ENCODE data around the gene INAVA. TPM values are rescaled to one million over a fixed set of nuclear protein-coding genes. Genes with fewer than 3 reads are reported as not detected.

Gene INAVA
- total and polyA plus RNA-seq, 5 donors, result not detected

DNA sequence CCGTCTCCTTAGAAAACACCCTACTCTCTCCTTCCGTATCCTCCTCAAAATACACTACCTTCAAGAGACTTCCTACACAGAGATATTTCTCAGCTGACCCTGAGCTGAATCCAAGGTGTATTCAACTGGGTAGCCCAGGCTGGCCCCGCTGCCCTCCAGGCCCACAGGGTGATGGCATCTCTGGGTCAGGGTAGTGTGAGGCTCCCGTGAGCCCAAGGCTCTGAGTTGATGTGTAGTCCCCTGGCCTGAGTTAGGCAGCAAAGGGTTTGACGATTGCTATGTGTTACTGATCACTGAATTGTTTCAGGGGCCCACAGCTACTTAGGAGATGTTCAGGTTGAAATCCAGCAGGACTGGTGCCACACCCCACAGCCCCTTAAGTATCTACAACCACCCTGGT, 6.7 kb downstream of the INAVA start:
- Histone ChIP-seq H3K4me1 (ENCODE audit: control insufficient read depth, insufficient read depth, low read length) (no peaks in the 10 kb centered on the region), H3K27me3 (ENCODE audit: control insufficient read depth, insufficient read depth) (no peaks in the 10 kb centered on the region), H3K27ac (ENCODE audit: low read length) (no peak overlapping the region), H3K4me3 (ENCODE audit: low read length) (no peak overlapping the region), H3K9me3 (ENCODE audit: control insufficient read depth, low read length) (no peaks in the 10 kb centered on the region)
- no peak for ATAC-seq
- WGBS, result 97% methylated on average over 5 of the region's 5 CpGs
- intact Hi-C loops (cut with DNase I), result no loop called here
- no peak for DNase-seq

DNA sequence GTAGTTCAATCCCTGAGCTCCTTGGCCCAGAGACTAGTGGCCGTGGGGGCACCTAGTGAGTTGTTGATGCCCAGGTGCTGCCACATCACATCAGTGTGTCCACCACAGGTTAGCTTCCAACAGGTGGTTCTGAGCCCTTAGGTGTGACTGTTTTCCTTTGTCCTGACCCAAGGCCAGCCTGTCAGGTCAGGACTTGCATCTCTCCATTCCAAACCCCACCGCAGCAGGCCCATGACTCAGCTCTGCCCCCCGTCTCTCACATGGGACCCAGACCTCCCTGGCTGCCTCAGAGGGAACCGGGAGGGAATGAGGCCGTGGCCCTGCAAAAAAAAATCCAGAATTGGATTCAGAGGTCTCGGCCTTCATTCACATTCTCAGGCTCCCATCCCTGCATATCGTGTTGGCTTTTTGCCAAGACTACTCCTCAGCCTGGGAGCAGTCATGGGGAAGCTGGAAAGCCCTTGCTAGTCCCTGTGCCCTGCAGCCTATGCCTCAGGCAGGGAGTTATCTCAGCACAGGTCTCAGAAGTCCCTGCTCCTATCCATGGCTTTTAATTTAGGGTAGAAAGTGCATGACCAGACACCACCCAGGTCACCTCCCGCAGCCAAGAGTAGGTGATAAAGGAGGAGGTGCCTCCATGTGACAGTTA, 7.2 kb downstream of the INAVA start:
- no peak overlapping the region for H3K27ac ChIP-seq (ENCODE audit: low read length)

DNA sequence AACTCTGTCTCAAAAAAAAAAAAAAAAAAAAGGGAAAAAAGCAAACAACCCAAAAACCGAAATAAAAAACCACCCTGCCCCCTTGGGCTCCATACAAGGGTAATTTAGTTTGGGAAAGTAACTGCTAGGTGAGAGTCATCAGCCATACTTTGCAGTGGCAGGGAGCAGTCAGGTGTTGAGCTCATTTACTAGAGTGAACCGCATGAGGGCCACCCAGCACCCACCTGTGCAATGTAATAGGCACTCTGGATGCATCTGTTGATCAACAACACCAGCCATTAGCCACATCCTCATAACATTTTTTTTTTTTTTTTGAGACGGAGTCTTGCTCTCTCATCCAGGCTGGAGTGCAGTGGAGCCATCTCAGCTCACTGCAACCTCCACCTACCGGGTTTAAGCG, 9.1 kb downstream of the INAVA start:
- Histone ChIP-seq H3K4me1 (ENCODE audit: control insufficient read depth, insufficient read depth, low read length) (no peaks in the 10 kb centered on the region), H3K27ac (ENCODE audit: low read length) (no peak overlapping the region), H3K4me3 (ENCODE audit: low read length) (no peak overlapping the region), H3K9me3 (ENCODE audit: control insufficient read depth, low read length) (no peaks in the 10 kb centered on the region), H3K27me3 (ENCODE audit: control insufficient read depth, insufficient read depth) (no peaks in the 10 kb centered on the region)
- ATAC-seq (no peak), DNase-seq (no peak)
- intact Hi-C loops (cut with DNase I), result no loop called here
- WGBS, result 88% methylated on average over 5 of the region's 5 CpGs

More for the DNA sequence above, 7.2 kb downstream of the INAVA start:
- Histone ChIP-seq H3K4me1 (ENCODE audit: control insufficient read depth, insufficient read depth, low read length) (no peaks in the 10 kb centered on the region), H3K27me3 (ENCODE audit: control insufficient read depth, insufficient read depth) (no peaks in the 10 kb centered on the region), H3K9me3 (ENCODE audit: control insufficient read depth, low read length) (no peaks in the 10 kb centered on the region), H3K4me3 (ENCODE audit: low read length) (no peak overlapping the region)
- 65% methylated on average over 8 of the region's 8 CpGs for WGBS
- intact Hi-C loops (cut with DNase I), result no loop called here
- DNase-seq (no peak), ATAC-seq (no peak)

DNA sequence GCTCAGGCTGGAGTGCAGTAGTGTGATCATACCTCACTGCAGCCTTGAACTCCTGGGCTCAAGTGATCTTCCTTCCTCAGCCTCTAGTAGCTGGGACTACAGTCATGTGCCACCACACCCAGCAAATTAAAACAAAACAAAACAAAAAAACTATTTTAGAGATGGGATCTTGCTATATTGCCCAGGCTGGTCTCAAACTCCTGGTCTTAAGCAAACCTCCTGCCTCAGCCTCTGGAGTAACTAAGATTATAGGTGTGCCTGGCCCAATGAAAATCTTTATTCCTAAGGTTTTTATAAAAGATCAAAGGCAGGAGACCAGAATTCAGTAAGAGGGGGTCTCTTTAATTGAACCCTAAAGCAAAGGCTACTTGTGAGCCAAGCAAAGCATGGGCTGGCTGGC, 10.1 kb downstream of the INAVA start:
- H3K27me3 ChIP-seq (ENCODE audit: control insufficient read depth, insufficient read depth), result no peaks in the 10 kb centered on the region
- H3K4me1 ChIP-seq (ENCODE audit: control insufficient read depth, insufficient read depth, low read length), result no peaks in the 10 kb centered on the region
- DNase-seq (no peak), ATAC-seq (no peak)
- H3K4me3 ChIP-seq (ENCODE audit: low read length), result no peak overlapping the region
- intact Hi-C loops (cut with DNase I), result no loop called here
- H3K9me3 ChIP-seq (ENCODE audit: control insufficient read depth, low read length), result no peaks in the 10 kb centered on the region
- no peak overlapping the region for H3K27ac ChIP-seq (ENCODE audit: low read length)

DNA sequence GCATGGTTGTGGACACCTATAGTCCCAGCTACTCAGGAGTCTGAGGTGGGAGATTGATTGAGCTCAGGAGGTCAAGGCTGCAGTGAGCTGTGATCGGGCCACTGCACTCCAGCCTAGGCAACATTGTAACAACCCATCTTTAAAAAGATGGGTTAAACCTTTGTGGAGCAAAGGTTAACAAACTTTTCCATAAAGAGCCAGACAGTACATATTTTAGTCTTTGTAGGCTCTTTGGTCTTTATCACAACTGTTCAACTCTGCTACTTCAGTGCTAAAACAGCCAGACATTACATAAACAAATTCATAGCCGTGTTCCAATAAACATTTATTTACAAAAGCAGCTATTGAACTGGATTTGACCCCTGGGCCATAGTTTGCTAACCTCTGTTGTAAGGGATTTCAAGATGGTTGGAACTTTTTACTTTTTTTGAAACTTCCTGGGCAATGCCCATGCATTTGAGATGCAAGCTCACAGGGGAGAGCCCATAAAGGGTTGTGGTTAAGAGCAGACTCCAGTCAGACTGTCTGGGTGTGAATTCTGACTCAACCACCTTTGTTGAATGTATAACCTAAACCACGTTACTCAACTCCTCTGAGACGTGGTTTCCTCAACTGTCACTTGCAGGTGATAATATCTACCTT, 10.8 kb downstream of the INAVA start:
- DNase-seq, result no peak
- no peaks in the 10 kb centered on the region for H3K27me3 ChIP-seq (ENCODE audit: control insufficient read depth, insufficient read depth)
- intact Hi-C loops (cut with DNase I), result no loop called here
- no peaks in the 10 kb centered on the region for H3K4me1 ChIP-seq (ENCODE audit: control insufficient read depth, insufficient read depth, low read length)
- no peak overlapping the region for H3K27ac ChIP-seq (ENCODE audit: low read length)
- H3K4me3 ChIP-seq (ENCODE audit: low read length), result no peak overlapping the region
- no peaks in the 10 kb centered on the region for H3K9me3 ChIP-seq (ENCODE audit: control insufficient read depth, low read length)
- no peak for ATAC-seq
- 84% methylated on average over 4 of the region's 4 CpGs for WGBS

DNA sequence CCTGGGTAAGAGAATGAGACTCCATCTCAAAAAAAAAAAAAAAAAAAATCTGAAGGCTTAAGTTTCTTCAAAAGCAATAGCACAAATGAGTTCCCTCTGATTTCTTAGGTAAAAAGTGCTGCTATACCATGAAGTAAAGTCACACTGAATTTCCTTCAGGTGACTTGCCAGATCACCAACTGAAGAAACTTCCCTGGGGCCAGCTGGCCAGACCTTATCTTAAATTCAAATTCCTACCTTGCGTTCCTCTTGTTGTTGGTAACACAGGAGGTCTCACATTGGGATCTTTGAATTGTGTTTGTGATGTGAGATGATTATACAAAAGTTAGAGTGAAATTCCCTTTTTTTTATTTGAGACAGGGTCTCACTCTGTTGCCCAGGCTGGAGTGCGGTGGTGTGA, 11.8 kb downstream of the INAVA start:
- 94% methylated on average over 2 of the region's 2 CpGs for WGBS
- Histone ChIP-seq H3K27ac (ENCODE audit: low read length) (no peak overlapping the region), H3K4me3 (ENCODE audit: low read length) (no peak overlapping the region), H3K9me3 (ENCODE audit: control insufficient read depth, low read length) (no peaks in the 10 kb centered on the region), H3K4me1 (ENCODE audit: control insufficient read depth, insufficient read depth, low read length) (no peaks in the 10 kb centered on the region), H3K27me3 (ENCODE audit: control insufficient read depth, insufficient read depth) (no peaks in the 10 kb centered on the region)
- intact Hi-C loops (cut with DNase I), result no loop called here
- DNase-seq (no peak), ATAC-seq (no peak)

DNA sequence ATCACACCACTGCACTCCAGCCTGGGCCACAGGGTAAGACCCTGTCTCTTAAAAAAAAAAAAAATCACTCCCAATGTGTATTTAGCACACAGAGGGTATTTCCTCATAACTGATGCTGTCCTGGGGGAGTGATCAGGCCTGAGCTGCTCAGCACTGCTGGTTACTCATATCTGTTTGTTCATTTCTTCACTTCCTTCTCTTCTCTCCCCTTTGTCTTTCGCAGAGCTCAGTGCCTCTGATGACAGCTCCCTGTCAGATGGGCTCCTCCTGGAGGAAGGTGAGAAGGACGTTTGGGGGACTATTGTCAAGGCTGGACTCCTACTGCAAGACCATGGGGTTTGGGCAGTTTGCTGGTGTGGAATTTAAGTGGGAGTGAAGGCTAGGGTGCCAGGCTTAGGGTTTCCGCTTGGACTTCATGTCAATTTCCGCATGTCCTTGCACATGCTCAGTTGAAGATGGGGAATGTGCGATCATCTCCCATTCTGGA, 13.0 kb downstream of the INAVA start:
- Histone ChIP-seq H3K9me3 (ENCODE audit: control insufficient read depth, low read length) (no peaks in the 10 kb centered on the region), H3K4me1 (ENCODE audit: control insufficient read depth, insufficient read depth, low read length) (no peaks in the 10 kb centered on the region), H3K27me3 (ENCODE audit: control insufficient read depth, insufficient read depth) (no peaks in the 10 kb centered on the region), H3K27ac (ENCODE audit: low read length) (no peak overlapping the region), H3K4me3 (ENCODE audit: low read length) (no peak overlapping the region)
- DNase-seq (no peak), ATAC-seq (no peak)
- 81% methylated on average over 5 of the region's 5 CpGs for WGBS
- intact Hi-C loops (cut with DNase I), result no loop called here

DNA sequence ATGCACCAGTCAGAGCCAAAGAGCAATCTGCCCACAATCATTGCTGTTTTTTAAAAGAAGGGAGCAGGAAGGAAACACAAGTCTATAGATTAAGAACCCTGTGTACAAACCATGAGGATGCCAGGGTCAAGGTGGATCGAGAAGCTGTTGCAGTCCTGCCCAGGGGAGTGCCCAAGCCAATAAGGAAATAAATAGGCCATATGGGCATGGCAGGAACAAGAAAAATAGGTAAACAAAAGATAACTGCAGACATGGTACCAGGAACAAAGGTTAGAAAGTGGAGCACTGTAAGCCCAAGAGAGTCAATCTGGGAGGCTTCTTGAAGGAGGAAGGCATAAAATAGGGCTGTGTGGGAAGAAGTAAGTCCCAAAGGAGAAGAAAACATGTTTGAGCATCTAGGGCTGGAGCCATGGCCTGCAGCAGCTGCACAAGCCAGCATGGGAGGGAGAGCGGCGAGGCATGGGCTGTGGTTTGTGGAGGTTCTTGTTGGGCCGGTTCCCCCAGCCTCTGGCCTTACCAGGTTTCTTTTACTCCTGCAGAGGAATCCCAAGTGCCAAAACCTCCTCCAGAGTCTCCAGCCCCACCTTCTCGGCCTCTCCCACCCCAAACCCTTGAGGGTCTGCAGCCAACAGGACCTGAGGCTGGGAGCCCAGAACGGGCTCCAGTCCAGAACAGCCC, 13.6 kb downstream of the INAVA start:
- no peaks in the 10 kb centered on the region for H3K9me3 ChIP-seq (ENCODE audit: control insufficient read depth, low read length)
- no peaks in the 10 kb centered on the region for H3K4me1 ChIP-seq (ENCODE audit: control insufficient read depth, insufficient read depth, low read length)
- no peak overlapping the region for H3K4me3 ChIP-seq (ENCODE audit: low read length)
- no peaks in the 10 kb centered on the region for H3K27me3 ChIP-seq (ENCODE audit: control insufficient read depth, insufficient read depth)
- no peak overlapping the region for H3K27ac ChIP-seq (ENCODE audit: low read length)
- DNase-seq, result no peak
- intact Hi-C loops (cut with DNase I), result no loop called here
- no peak for ATAC-seq
- WGBS, result 93% methylated on average over 6 of the region's 6 CpGs

DNA sequence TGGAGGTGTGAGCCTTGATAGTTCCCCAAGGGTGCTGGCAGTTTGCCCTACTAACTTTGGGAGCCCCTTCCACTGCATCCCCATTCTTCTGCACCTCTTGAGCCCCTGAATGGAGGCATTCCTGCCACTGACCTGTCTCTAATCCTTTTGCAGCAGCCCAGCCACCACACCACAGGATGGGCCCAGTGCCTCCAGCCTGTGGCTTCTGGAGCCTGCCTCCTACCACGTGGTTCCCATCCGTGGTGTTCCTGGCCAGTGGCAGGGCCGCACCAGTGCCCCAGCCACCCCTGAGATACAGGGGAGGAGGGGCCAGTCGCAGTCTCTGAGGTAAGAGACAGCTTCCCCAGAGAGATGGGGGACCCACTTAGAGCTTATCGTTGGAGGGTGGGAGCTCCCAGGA, 14.4 kb downstream of the INAVA start:
- no peak for ATAC-seq
- intact Hi-C loops (cut with DNase I), result no loop called here
- no peaks in the 10 kb centered on the region for H3K4me1 ChIP-seq (ENCODE audit: control insufficient read depth, insufficient read depth, low read length)
- no peaks in the 10 kb centered on the region for H3K27me3 ChIP-seq (ENCODE audit: control insufficient read depth, insufficient read depth)
- no peak overlapping the region for H3K4me3 ChIP-seq (ENCODE audit: low read length)
- WGBS, result 90% methylated on average over 5 of the region's 5 CpGs
- no peaks in the 10 kb centered on the region for H3K9me3 ChIP-seq (ENCODE audit: control insufficient read depth, low read length)
- no peak for DNase-seq
- H3K27ac ChIP-seq (ENCODE audit: low read length), result no peak overlapping the region

DNA sequence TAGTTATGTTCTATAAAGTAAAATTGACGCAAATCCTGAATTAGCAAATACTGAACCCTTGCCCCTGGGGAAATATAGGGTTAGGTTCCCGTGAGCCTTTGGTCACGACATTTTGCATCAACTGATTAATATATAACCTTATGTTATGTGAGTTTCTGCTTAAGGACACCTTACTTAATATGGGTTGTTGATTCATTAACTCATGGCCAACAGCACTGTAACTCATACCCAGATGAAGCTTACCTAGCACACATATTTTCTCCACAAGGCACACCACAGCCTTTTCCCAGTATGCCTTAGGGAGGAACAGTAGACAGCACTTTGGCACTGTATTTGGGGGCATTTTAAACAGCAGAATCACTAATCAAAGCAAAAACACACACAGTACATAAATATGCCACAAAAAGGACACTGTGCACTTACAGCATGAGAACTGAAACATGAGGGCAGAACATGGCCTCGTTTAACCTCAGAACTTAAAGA, 15.1 kb downstream of the INAVA start:
- DNase-seq, result no peak
- intact Hi-C loops (cut with DNase I), result no loop called here
- H3K9me3 ChIP-seq (ENCODE audit: control insufficient read depth, low read length), result no peaks in the 10 kb centered on the region
- no peaks in the 10 kb centered on the region for H3K27me3 ChIP-seq (ENCODE audit: control insufficient read depth, insufficient read depth)
- 86% methylated on average over 4 of the region's 4 CpGs for WGBS
- H3K4me1 ChIP-seq (ENCODE audit: control insufficient read depth, insufficient read depth, low read length), result no peaks in the 10 kb centered on the region
- H3K27ac ChIP-seq (ENCODE audit: low read length), result no peak overlapping the region
- no peak for ATAC-seq
- H3K4me3 ChIP-seq (ENCODE audit: low read length), result no peak overlapping the region

DNA sequence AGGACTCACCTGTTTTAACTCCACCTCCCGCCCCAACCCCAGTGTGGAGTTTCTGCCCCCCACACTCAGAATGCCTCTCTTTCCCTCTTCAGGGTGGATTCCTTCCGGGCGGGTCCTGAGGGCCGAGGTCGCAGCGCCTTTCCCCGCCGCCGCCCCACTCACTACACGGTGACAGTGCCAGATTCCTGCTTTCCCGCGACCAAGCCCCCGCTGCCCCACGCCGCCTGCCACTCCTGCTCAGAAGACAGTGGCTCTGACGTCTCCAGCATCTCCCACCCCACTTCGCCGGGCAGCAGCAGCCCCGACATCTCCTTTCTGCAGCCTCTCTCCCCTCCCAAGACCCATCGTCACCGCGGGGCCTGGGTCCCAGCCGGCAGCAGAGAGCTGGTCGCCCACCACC, 16.7 kb downstream of the INAVA start:
- Histone ChIP-seq H3K4me3 (ENCODE audit: low read length) (no peak overlapping the region), H3K4me1 (ENCODE audit: control insufficient read depth, insufficient read depth, low read length) (no peaks in the 10 kb centered on the region), H3K27me3 (ENCODE audit: control insufficient read depth, insufficient read depth) (no peaks in the 10 kb centered on the region), H3K27ac (ENCODE audit: low read length) (no peak overlapping the region), H3K9me3 (ENCODE audit: control insufficient read depth, low read length) (no peaks in the 10 kb centered on the region)
- ATAC-seq, result no peak
- 95% methylated on average over 24 of the region's 24 CpGs for WGBS
- no peak for DNase-seq
- intact Hi-C loops (cut with DNase I), result no loop called here

All from right cardiac atrium (tissue), 5 donors.